Stimulated activated memory B cell treated with anti-CD40 and anti-IgM and Interleukin-4, amounts not matched to agents 10 μg/mL and 1 μg/mL and 100 μg/mL, for 72 hours (primary cell): ENCODE data around the gene RELT.
A peak's percentile ranks its signal among the peaks of the same experiment; 100 is the strongest.

Experiments
- ATAC-seq: fragments of 150-1000 bp; cut with Tn5 transposase; 2 replicates; pipeline ENCODE4 v1.10.0; 2021
- H3K27ac Mint-ChIP-seq: one replicate; pipeline ENCODE4 v1.8.0; 2022; ENCODE audit warnings: mild to moderate bottlenecking, mixed read lengths
- H3K27me3 Mint-ChIP-seq: one replicate; pipeline ENCODE4 v1.8.0; 2022; ENCODE audit warnings: mixed read lengths
- H3K36me3 Mint-ChIP-seq: one replicate; pipeline ENCODE4 v1.8.0; 2022; ENCODE audit warnings: mixed read lengths
- H3K4me1 Mint-ChIP-seq: one replicate; pipeline ENCODE4 v1.8.0; 2022; ENCODE audit warnings: mixed read lengths
- H3K4me3 Mint-ChIP-seq: one replicate; pipeline ENCODE4 v1.8.0; 2022; ENCODE audit warnings: mild to moderate bottlenecking, moderate library complexity, mixed read lengths
- H3K9me3 Mint-ChIP-seq: one replicate; pipeline ENCODE4 v1.8.0; 2022; ENCODE audit warnings: mixed read lengths

Gene RELT

DNA sequence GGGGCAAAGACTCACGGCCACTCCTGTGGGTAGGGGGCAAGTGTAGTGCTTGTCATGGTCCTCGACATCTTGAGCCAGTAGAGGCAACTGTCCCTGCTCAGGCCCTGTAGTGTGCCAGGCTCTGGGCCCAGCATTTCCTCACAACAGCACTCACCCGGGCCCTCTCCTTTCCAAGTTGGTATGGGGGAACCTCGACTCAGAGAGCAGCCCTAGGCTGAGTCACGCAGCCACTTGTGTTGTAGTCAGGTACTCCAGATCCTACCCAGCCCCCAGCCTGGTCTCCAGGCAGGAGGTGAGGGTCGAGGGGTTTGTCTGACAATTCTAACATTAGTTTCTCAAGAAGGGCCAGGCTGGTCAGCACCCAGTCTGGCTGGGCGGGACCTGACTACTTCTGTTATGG is 4.1 kb downstream of the RELT start:
- peaks cover 32% of the 10 kb centered on the region for H3K36me3 Mint-ChIP-seq
- H3K9me3 Mint-ChIP-seq, result no peaks in the 10 kb centered on the region
- peak overlapping the region; percentile 90 for H3K27ac Mint-ChIP-seq
- no peaks in the 10 kb centered on the region for H3K27me3 Mint-ChIP-seq
- H3K4me1 Mint-ChIP-seq, result peaks cover 84% of the 10 kb centered on the region
- ATAC-seq, result no peak
- peak overlapping the region; percentile 95 for H3K4me3 Mint-ChIP-seq

DNA sequence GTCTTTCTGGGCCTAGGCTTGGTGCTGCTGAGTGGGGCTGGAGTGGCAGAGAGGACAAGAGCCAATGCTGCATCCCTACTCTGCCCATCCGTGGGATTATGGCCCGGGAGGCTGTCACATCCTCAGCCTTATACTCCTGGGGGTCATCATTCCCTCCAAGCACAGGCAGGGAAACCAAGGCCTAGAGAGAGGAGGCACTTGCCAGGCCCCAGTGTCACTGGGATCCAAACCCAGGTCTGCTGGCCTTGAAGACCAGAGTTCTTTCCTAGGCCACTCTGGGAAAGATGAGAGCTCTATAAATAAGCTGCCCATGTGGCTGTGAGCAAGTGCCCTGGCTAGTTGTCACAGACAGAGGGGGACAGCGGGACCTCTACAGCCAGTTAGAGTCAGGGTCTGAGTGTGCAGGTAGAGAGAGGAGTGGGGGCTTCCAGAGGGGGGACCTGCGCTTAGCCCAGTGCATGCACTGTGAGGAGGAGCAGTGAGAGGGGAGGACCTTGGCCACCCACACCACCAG is 4.8 kb downstream of the RELT start:
- peaks cover 32% of the 10 kb centered on the region for H3K36me3 Mint-ChIP-seq
- H3K9me3 Mint-ChIP-seq, result no peaks in the 10 kb centered on the region
- H3K27ac Mint-ChIP-seq, result peak overlapping the region; percentile 90
- H3K4me1 Mint-ChIP-seq, result peaks cover 84% of the 10 kb centered on the region
- no peaks in the 10 kb centered on the region for H3K27me3 Mint-ChIP-seq
- ATAC-seq, result no peak
- peak overlapping the region; percentile 95 for H3K4me3 Mint-ChIP-seq

DNA sequence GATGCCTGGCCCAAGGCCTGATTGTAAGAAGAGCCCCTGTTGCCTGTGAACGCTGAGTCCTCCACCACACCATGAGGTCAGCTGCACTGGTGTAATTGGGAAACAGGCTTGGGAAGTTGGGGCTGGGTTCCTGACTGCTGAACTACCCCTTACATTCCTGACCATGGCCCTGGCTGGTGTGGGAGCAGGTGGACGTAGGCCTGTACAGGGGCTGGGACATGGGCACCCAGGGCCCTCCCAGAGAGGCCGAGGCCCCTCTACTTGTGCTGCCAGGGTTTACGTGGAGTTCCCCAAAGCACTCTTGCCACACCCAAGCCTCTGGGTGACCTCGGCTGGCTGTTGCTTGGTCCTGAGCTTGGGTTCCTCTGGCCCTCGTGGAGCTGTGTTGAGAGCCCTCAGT is 5.4 kb downstream of the RELT start:
- no peaks in the 10 kb centered on the region for H3K9me3 Mint-ChIP-seq
- H3K4me1 Mint-ChIP-seq, result peaks cover 90% of the 10 kb centered on the region
- ATAC-seq, result no peak
- H3K36me3 Mint-ChIP-seq, result peaks cover 32% of the 10 kb centered on the region
- no peaks in the 10 kb centered on the region for H3K27me3 Mint-ChIP-seq
- peak overlapping the region; percentile 95 for H3K4me3 Mint-ChIP-seq
- peak overlapping the region; percentile 90 for H3K27ac Mint-ChIP-seq

DNA sequence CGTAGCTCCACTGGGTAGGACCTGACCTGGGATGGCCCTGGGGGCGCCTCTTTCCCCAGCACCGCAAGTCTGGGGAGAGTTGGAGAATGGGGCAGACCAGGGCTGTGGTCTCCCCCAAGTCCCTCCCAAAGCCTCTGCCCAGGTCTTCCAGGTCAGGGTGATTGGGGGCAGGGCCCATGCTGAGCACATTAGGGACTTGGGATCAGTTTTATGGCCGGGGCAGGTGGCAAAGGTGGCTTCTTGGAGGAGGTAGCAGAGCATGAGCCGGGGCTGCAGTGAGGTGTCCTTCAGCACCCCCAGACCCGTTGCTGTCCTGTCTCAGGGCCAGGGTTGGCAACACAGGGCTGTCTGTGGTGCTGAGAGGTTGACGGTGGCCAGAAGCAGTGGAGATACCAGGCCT is 6.0 kb downstream of the RELT start:
- Mint-ChIP-seq H3K27me3 (no peaks in the 10 kb centered on the region), H3K27ac (peak overlapping the region; percentile 90), H3K9me3 (no peaks in the 10 kb centered on the region), H3K36me3 (peaks cover 31% of the 10 kb centered on the region), H3K4me3 (peak overlapping the region; percentile 95), H3K4me1 (peaks cover 96% of the 10 kb centered on the region)
- ATAC-seq, result no peak

- Mint-ChIP-seq H3K4me3 (peak overlapping the region; percentile 95), H3K4me1 (peaks cover 100% of the 10 kb centered on the region), H3K9me3 (no peaks in the 10 kb centered on the region), H3K27me3 (no peaks in the 10 kb centered on the region), H3K27ac (peak overlapping the region; percentile 90), H3K36me3 (peaks cover 31% of the 10 kb centered on the region)
- ATAC-seq, result no peak
Measured at GRCh38 chr11:73382747-73383146, 6.5 kb downstream of the RELT start.

DNA sequence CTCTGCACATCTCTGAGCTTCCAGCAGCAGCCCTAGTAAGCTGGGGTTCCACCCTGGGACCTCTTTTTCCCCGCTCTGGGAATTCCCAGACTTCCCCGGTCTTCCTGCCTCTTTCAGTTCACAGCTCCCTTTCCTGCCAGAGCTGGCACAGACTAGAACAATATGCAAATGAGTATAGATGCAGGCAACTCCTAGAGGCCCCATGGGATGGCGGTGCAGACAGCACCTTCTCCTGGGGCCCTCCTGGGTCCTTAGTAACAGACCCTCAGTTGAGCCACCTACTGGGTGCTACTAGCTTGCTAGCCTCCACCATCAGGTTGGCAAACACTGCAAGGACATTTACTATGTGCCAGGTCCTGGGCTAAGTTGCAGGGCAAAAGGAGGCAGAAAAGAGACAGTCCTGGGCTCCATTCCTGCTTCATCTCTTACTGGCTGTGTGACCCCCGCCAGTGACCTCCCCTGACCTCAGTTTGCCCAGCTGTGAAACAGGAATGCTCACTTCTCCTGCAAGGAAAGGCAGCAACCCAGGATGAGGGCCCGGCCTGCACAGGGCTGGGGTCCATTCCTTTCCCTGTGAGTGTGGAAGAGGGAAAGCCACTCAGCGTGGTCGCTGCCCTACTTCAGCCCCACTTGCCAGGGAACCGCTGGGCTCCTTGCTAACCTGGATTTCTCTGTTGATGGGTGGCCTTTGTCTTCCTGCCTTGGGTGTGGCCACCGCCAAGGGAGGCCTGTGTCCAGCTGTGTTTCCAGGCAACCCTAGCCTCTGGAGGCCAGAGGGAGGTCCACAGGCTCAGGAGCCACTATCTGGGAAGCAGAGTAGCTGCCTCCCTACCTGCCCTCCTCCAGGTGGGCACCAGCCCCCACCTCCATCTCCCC is 7.3 kb downstream of the RELT start:
- peak overlapping the region; percentile 95 for H3K4me3 Mint-ChIP-seq
- H3K36me3 Mint-ChIP-seq, result peaks cover 31% of the 10 kb centered on the region
- H3K4me1 Mint-ChIP-seq, result peaks cover 100% of the 10 kb centered on the region
- no peaks in the 10 kb centered on the region for H3K9me3 Mint-ChIP-seq
- no peaks in the 10 kb centered on the region for H3K27me3 Mint-ChIP-seq
- peak overlapping the region; percentile 90 for H3K27ac Mint-ChIP-seq
- peak; percentile 18 for ATAC-seq

DNA sequence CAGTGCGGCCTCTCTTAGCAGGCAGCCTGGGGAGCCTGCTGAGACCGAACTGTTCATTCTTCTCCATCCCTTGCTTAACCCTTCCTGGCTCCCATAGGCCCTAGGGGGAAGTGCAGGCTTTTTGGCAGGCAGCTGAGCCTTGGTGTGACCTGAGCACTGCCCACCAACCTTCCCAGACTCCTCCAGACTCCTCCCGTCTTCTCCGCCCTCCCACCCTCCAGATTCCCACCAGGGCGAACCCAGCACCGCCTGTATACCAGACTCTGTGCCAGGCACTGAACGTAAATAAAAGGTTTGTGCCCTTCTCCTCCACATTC is 7.9 kb downstream of the RELT start:
- no peaks in the 10 kb centered on the region for H3K27me3 Mint-ChIP-seq
- peak overlapping the region; percentile 90 for H3K27ac Mint-ChIP-seq
- H3K9me3 Mint-ChIP-seq, result no peaks in the 10 kb centered on the region
- peaks cover 100% of the 10 kb centered on the region for H3K4me1 Mint-ChIP-seq
- peaks cover 28% of the 10 kb centered on the region for H3K36me3 Mint-ChIP-seq
- ATAC-seq, result no peak
- H3K4me3 Mint-ChIP-seq, result peak overlapping the region; percentile 95

DNA sequence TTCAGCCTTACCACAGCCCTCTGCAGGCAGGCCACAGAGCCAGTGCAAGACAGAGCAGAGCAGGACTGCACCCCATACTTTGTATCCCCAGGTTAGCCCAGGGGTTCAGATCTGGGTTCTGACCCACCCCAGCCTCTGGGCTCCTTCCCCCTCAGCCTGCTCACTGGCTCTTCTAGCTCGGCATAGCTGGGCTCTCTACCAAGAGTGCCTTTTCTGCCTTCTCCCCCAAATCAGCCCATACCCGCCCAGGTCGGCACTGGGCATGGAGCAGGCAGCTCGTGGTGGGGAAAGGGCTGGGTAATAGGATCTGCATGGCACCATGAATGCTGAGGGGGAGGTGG is 8.3 kb downstream of the RELT start:
- Mint-ChIP-seq H3K4me1 (peaks cover 100% of the 10 kb centered on the region), H3K9me3 (no peaks in the 10 kb centered on the region), H3K4me3 (peak overlapping the region; percentile 73), H3K27ac (peak overlapping the region; percentile 90), H3K36me3 (peaks cover 31% of the 10 kb centered on the region), H3K27me3 (no peaks in the 10 kb centered on the region)
- no peak for ATAC-seq

GRCh38 chr11:73384872-73385689 is 8.9 kb downstream of the RELT start:
- Mint-ChIP-seq H3K4me3 (peak overlapping the region; percentile 73), H3K27me3 (no peaks in the 10 kb centered on the region), H3K4me1 (peaks cover 100% of the 10 kb centered on the region), H3K36me3 (peaks cover 37% of the 10 kb centered on the region), H3K9me3 (no peaks in the 10 kb centered on the region), H3K27ac (peak overlapping the region; percentile 90)
- peak; percentile 86 for ATAC-seq

GRCh38 chr11:73386016-73386415 is 9.8 kb downstream of the RELT start:
- H3K9me3 Mint-ChIP-seq, result no peaks in the 10 kb centered on the region
- H3K4me3 Mint-ChIP-seq, result peak overlapping the region; percentile 73
- no peaks in the 10 kb centered on the region for H3K27me3 Mint-ChIP-seq
- H3K36me3 Mint-ChIP-seq, result peaks cover 40% of the 10 kb centered on the region
- H3K27ac Mint-ChIP-seq, result peak overlapping the region; percentile 90
- H3K4me1 Mint-ChIP-seq, result peaks cover 100% of the 10 kb centered on the region
- ATAC-seq, result peak; percentile 60

DNA sequence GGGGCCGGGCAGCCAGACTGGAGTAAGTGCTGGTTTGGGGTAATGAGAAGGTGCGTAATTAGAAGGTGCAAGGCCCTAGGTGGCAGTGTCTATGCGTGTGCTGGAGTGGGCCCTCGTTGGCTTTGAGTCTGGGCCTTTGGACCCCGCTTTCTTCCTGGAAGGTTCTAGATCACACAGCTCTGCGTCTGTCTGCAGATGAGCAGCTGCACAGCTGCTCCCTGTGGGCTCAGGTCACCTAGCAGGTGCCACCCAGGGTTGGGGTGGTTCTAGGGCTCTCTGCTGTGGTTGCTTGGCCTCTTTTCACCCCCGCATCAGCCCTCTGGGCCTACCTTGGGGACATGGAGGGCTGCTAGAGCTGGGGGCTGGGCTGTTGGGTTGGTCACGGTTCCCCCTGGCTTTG is 10.3 kb downstream of the RELT start:
- H3K36me3 Mint-ChIP-seq, result peaks cover 37% of the 10 kb centered on the region
- H3K4me1 Mint-ChIP-seq, result peaks cover 97% of the 10 kb centered on the region
- no peak for ATAC-seq
- H3K4me3 Mint-ChIP-seq, result peak overlapping the region; percentile 73
- peak overlapping the region; percentile 90 for H3K27ac Mint-ChIP-seq
- H3K27me3 Mint-ChIP-seq, result no peaks in the 10 kb centered on the region
- no peaks in the 10 kb centered on the region for H3K9me3 Mint-ChIP-seq

- peaks cover 94% of the 10 kb centered on the region for H3K4me1 Mint-ChIP-seq
- H3K27me3 Mint-ChIP-seq, result no peaks in the 10 kb centered on the region
- peak overlapping the region; percentile 73 for H3K4me3 Mint-ChIP-seq
- peaks cover 42% of the 10 kb centered on the region for H3K36me3 Mint-ChIP-seq
- ATAC-seq, result no peak
- peak overlapping the region; percentile 90 for H3K27ac Mint-ChIP-seq
- H3K9me3 Mint-ChIP-seq, result no peaks in the 10 kb centered on the region
Measured at GRCh38 chr11:73387594-73388264, 11.5 kb downstream of the RELT start.

DNA sequence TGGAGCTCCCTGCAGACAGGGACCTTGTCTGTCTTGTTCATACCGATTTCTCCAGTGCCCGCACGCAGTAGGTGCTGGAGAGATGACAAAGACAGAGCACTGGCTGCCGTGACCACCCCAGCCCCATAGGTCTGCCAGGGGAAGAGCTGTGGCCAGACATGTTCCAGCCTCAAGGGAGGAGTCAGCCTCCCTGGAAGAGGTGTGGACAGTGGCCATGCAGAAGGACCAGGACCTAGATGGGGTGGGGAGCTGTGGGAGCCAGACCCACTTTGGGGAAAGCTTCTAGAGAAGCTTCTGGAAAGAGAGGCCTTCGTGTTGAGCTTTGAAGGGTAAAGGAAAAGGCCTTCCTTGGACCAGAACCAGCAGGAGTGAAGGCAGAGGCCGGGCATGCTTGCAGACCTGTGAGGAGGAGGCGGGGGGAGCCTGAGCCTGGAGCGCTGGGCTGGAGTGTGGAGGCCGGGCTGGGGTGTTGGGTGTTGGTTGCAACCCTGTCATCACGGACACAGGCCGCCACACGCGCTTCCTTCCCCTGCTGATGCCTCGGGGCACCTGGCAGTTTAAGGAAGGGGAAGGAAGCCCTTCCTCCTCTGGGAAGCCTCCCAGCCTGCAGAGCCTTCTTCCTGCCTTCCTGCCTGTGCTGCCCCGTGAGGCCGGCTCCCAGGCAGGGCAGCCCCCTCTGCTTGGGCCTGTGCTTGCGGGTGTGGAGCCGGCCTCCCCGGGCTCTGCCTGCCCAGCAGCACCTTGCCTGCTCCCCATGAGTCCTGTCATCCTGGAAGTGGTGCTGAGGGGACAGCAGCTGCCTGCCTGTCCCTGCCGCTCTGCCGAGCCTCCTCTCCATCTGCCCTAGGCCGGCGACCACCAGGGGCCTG is 12.3 kb downstream of the RELT start:
- Mint-ChIP-seq H3K9me3 (no peaks in the 10 kb centered on the region), H3K4me1 (peaks cover 94% of the 10 kb centered on the region), H3K36me3 (peaks cover 50% of the 10 kb centered on the region), H3K27me3 (no peaks in the 10 kb centered on the region), H3K27ac (peak overlapping the region; percentile 90), H3K4me3 (peak overlapping the region; percentile 73)
- ATAC-seq, result no peak

- no peaks in the 10 kb centered on the region for H3K9me3 Mint-ChIP-seq
- H3K4me3 Mint-ChIP-seq, result peak overlapping the region; percentile 64
- peaks cover 54% of the 10 kb centered on the region for H3K36me3 Mint-ChIP-seq
- H3K27ac Mint-ChIP-seq, result peak overlapping the region; percentile 90
- peaks cover 88% of the 10 kb centered on the region for H3K4me1 Mint-ChIP-seq
- H3K27me3 Mint-ChIP-seq, result no peaks in the 10 kb centered on the region
- no peak for ATAC-seq
Measured at GRCh38 chr11:73389134-73389525, 12.9 kb downstream of the RELT start.
